Fibroblast of lung (primary cell): ENCODE data around the gene PITPNB. TPM values are rescaled to one million over a fixed set of nuclear protein-coding genes. Genes with fewer than 3 reads are reported as not detected.
A peak's percentile ranks its signal among the peaks of the same experiment; 100 is the strongest.

Experiments
- DNase-seq, 2 donors: peaks; one replicate each; pipeline versions ENCODE4 v3.0.0 to v3.0.0-alpha.2; 2010; ENCODE audit warnings: low read depth in 2 of 2
- H2AFZ ChIP-seq: 2 replicates; pipeline ENCODE4 v1.5.1; 2012; ENCODE audit warnings: low read length, control low read depth, inconsistent platforms
- H3K27ac ChIP-seq: 2 replicates; pipeline ENCODE4 v1.5.1; 2011; ENCODE audit warnings: low read length, control low read depth; ENCODE audit not compliant: insufficient read depth
- H3K27me3 ChIP-seq: 2 replicates; pipeline ENCODE4 v1.5.1; 2011; ENCODE audit warnings: mild to moderate bottlenecking, low read length; ENCODE audit not compliant: control insufficient read depth, insufficient read depth
- H3K36me3 ChIP-seq: 2 replicates; pipeline ENCODE4 v1.5.1; 2011; ENCODE audit warnings: low read length; ENCODE audit not compliant: control insufficient read depth, insufficient read depth
- H3K4me1 ChIP-seq: 2 replicates; pipeline ENCODE4 v1.5.1; 2011; ENCODE audit warnings: low read length; ENCODE audit not compliant: control insufficient read depth, insufficient read depth; ENCODE audit errors: extremely low read depth
- H3K4me2 ChIP-seq: 2 replicates; pipeline ENCODE4 v1.5.1; 2011; ENCODE audit warnings: low read length, control low read depth; ENCODE audit not compliant: insufficient read depth; ENCODE audit errors: extremely low read depth
- H3K4me3 ChIP-seq, 4 experiments: fragments of 200-600 bp in 1 of 4; sonication (generic) in 1 of 4; replicated peaks in 1 of 4; 2 replicates each; pipeline ENCODE4 v1.5.1; 2011 to 2016; ENCODE audit warnings: low read length in 4 of 4, low read depth in 3 of 4, mild to moderate bottlenecking in 3 of 4, control low read depth in 2 of 4, inconsistent platforms in 1 of 4, mixed read lengths in 1 of 4; ENCODE audit not compliant: insufficient read depth in 1 of 4; ENCODE audit errors: control extremely low read depth in 1 of 4
- H3K79me2 ChIP-seq: 2 replicates; pipeline ENCODE4 v1.5.1; 2012; ENCODE audit warnings: mild to moderate bottlenecking, low read length, inconsistent platforms; ENCODE audit not compliant: control insufficient read depth, insufficient read depth
- H3K9ac ChIP-seq: 2 replicates; pipeline ENCODE4 v1.5.1; 2011; ENCODE audit warnings: mild to moderate bottlenecking, low read length, control low read depth; ENCODE audit not compliant: insufficient read depth
- H3K9me3 ChIP-seq: 2 replicates; pipeline ENCODE4 v1.5.1; 2012; ENCODE audit warnings: low read depth, low read length; ENCODE audit not compliant: control insufficient read depth, insufficient read depth
- H4K20me1 ChIP-seq: 2 replicates; pipeline ENCODE4 v1.5.1; 2011; ENCODE audit warnings: low read length; ENCODE audit not compliant: control insufficient read depth, insufficient read depth; ENCODE audit errors: extremely low read depth
- EZH2 ChIP-seq: IDR thresholded peaks from 2 replicates; pipeline ENCODE4 v1.5.1; 2012; ENCODE audit warnings: low read length, control low read depth, mild to moderate bottlenecking; ENCODE audit errors: missing control alignments
- polyA plus RNA-seq, 2 donors: library from polyadenylated mRNA; depleted of rRNA in 1 of 2; stranded (reverse) in 1 of 2; unstranded in 1 of 2; fragments of >200 nt; gene quantifications; 2 replicates each; pipeline ENCODE4 v1.2.1, GENCODE V29; 2011 to 2012; ENCODE audit warnings: missing spikeins in 1 of 2
- total RNA-seq: library from RNA; depleted of rRNA; stranded (reverse); fragments of >200 nt; gene quantifications from 2 replicates; pipeline ENCODE4 v1.2.1, GENCODE V29; 2014
- TF ChIP-seq, protein P1 (sequence below), 2 donors: IDR thresholded peaks in 1 of 2; conservative IDR thresholded peaks in 1 of 2; 1 replicate in 1 of 2; 2 replicates in 1 of 2; pipeline ENCODE4 v1.5.1; 2011 to 2012; ENCODE audit warnings: low read length in 2 of 2, control low read depth in 1 of 2, inconsistent platforms in 1 of 2, low read depth in 1 of 2, mild to moderate bottlenecking in 1 of 2

The PITPNB gene
- total and polyA plus RNA-seq, 2 donors (not counting 1 experiment from before 2014, with no cell fraction given) = 42.4 to 79.4 TPM

DNA sequence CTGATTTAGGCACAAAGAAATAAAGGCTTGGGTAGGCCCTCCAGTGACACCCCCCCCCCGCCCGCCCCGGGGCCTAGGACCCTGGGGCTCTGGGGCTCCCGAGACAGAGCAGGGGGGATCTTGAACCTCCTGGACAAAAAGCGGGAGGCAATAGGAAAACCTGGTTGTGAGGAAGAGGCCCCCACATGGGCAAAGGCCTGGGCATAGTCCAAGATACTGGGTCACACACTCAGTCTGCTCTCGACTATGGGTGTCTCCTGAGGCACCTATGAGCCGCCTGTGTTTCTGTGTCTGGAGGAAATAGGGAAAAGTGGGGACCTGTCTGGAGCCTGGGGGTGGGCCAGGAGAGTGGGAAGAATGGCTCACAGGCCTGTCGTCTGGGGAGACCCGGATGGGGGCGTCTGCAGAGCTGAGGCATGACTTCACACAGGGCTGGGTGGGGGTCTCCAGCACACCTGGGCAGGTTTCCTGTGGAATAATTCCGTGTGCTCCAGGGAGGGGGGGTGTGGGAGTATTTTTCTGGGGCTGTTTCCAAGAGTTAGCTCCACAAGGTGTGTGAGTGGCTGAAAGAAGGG lies 115.1 kb downstream of the PITPNB start:
- H4K20me1 ChIP-seq = no peaks in the 10 kb centered on the region
- no peaks in the 10 kb centered on the region for H3K79me2 ChIP-seq
- H3K4me2 ChIP-seq = no peak overlapping the region
- H3K4me1 ChIP-seq = peaks cover 3% of the 10 kb centered on the region
- no peak for DNase-seq
- H2AFZ ChIP-seq = no peak overlapping the region
- H3K9me3 ChIP-seq = no peaks in the 10 kb centered on the region
- no peaks in the 10 kb centered on the region for H3K36me3 ChIP-seq
- no peak overlapping the region for H3K27ac ChIP-seq
- H3K27me3 ChIP-seq = peaks cover 8% of the 10 kb centered on the region
- no peak overlapping the region for H3K4me3 ChIP-seq
- TF ChIP-seq EZH2 = no peak
- TF ChIP-seq, protein P1, sequence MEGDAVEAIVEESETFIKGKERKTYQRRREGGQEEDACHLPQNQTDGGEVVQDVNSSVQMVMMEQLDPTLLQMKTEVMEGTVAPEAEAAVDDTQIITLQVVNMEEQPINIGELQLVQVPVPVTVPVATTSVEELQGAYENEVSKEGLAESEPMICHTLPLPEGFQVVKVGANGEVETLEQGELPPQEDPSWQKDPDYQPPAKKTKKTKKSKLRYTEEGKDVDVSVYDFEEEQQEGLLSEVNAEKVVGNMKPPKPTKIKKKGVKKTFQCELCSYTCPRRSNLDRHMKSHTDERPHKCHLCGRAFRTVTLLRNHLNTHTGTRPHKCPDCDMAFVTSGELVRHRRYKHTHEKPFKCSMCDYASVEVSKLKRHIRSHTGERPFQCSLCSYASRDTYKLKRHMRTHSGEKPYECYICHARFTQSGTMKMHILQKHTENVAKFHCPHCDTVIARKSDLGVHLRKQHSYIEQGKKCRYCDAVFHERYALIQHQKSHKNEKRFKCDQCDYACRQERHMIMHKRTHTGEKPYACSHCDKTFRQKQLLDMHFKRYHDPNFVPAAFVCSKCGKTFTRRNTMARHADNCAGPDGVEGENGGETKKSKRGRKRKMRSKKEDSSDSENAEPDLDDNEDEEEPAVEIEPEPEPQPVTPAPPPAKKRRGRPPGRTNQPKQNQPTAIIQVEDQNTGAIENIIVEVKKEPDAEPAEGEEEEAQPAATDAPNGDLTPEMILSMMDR (conservative IDR thresholded peaks at IDR 0.05 in 1 of 2, IDR thresholded peaks at IDR 0.05 in 1 of 2; ENCODE audit: low read depth in 1 of 2, low read length in 2 of 2) = no peak
- H3K9ac ChIP-seq = no peak overlapping the region

DNA sequence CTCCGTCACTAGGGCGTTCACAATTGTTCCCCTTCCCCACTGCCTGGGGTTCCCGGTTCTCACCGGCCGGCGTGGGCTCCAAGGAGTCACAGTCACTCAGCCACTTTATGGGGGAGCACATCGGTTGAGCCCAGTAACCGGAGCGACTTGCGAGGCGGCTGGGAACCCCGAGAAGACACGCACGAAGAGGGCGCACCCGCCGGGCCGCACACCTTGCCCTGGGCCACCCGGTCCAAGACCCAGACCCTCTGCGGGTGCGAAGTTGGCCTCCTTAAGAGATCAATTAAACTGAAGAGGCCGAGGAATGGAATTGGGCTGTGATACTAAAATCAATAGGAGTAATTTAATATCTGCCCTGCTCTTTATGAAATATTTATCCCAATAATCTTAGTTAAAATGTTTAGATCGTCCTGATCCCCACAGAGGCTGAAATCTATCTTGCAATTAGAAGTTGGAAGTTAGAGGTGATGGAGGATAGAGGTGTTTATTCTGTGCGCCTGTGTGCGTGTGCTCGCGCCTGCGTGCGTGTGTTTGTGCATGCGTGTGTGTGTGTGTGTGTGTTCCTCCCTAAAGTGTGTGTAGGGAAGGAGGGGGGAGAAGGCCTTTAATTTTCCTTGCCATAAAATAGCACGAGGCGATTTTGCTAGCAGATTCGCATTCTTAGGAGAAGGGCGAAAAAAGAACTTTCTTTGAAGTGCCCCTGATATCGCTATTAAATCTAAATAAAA lies 116.5 kb downstream of the PITPNB start:
- no peak overlapping the region for H3K9ac ChIP-seq
- peak overlapping the region; percentile 54 to 76 (median 66) for H3K4me3 ChIP-seq
- H3K4me2 ChIP-seq = peak overlapping the region; percentile 81
- H3K27ac ChIP-seq = no peak overlapping the region
- no peaks in the 10 kb centered on the region for H4K20me1 ChIP-seq
- no peaks in the 10 kb centered on the region for H3K79me2 ChIP-seq
- peaks cover 8% of the 10 kb centered on the region for H3K27me3 ChIP-seq
- no peak for DNase-seq
- no peaks in the 10 kb centered on the region for H3K36me3 ChIP-seq
- H3K9me3 ChIP-seq = no peaks in the 10 kb centered on the region
- TF ChIP-seq, protein P1 (conservative IDR thresholded peaks at IDR 0.05 in 1 of 2, IDR thresholded peaks at IDR 0.05 in 1 of 2; ENCODE audit: low read depth in 1 of 2, low read length in 2 of 2) = no peak
- no peak for TF ChIP-seq EZH2
- H2AFZ ChIP-seq = peak overlapping the region; percentile 57
- H3K4me1 ChIP-seq = peaks cover 3% of the 10 kb centered on the region

Other genes starting within 250 kb of the PITPNB start
- gene MN1, start 117.5 kb downstream of the PITPNB start, total RNA-seq = 1.0 and 7.4 TPM in 2 replicates
- gene MN1, start 117.5 kb downstream of the PITPNB start, polyA plus RNA-seq = 2.8 and 11.8 TPM in 2 replicates